NK-92 (cell line): ENCODE measurements around the gene NCR2.

Source experiments
- DNase-seq: peaks from one replicate; lab custom pipeline; 2025; ENCODE audit not compliant: unreplicated experiment; lab: John Stamatoyannopoulos, UW

Gene NCR2

DNA sequence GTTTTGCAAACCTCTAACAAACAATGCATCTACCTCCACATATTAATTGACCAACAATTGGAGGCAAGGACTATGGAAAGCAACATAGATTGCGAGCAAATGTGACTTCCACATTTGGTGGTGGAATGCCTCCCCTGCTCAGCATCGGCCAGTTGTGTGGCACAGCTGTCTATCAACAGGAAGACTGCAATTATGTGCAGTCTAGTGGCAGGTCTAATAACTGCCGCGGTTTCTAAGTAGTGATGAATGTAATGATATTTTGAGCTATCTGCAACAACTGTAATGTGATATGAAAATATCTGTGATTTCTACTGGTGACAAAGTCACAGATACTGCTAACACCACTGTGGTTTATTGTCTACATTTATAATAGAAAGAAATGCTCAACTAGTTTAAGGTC is 56.8 kb downstream of the NCR2 start:
- no peak for DNase-seq

DNA sequence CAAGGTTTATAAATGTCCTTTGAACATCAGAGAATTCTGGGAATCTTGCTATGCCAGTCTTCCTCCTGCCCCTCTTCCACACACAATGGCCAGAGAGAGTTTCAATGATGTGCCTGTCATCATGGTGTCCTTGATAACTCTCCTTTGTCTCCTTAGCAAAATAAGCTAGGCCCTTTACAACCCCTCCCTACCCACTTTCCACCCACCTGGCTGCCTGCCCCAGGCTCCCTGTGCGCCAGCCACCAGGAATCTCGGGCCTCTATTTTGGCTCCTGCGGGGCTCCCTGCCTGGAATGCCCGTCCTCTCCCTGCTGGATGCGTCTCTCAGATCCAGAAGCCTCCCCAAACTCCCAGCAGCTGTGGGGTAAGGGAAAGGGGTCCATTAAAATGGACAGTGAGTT is 60.9 kb downstream of the NCR2 start:
- DNase-seq, result no peak

DNA sequence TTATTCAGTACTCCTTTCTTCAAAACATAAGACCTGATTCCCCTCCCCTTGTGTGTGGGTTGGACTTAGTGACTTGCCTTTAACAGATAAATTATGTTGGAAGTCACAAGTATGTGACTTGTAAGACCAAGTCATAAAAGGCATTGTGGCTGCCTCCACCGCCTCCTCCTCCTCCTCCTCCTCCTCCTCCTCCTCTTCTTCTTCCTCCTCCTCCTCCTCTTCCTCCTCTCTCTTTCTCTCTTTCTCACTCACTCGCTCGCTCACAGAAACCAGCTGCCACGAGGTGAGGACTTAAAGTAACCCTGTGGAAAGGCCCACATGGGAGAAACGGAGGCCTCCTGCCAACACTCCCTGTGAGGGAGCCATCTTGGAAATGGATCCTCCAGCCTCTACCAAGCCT is 64.0 kb downstream of the NCR2 start:
- no peak for DNase-seq
